Measurements from ENCODE around the gene FABP6.
"Not testable (repeated sequence)": the region's sequence is repeated elsewhere in the genome, so short reads cannot be mapped to it uniquely, and the experiment has no call there.

FABP6 gene

GRCh38 chr5:160227012-160227411 lies 2.3 kb upstream of the FABP6 start:
- DNase-seq: no peak

GRCh38 chr5:160230686-160231527 lies 1.6 kb downstream of the FABP6 start:
- no peak for DNase-seq

GRCh38 chr5:160231783-160232342 lies 2.6 kb downstream of the FABP6 start:
- DNase-seq: no peak

DNA sequence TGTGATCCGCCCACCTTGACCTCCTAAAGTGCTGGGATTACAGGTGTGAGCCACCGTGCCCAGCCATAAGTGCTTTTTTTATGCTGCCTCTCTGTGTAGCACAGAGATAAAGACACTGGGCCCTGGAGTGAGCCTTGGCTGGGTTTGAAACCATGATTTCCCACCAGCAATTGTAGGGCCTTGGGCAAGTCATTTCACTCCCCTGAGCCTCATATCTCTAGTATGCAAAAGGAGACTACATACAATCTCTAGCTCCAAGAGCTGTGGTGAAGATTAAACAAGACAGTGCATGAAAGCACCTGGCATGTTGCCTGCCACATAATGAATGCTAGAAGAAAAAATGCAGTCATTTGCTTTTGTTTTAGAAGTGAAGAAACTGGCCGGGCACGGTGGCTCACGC lies 3.9 kb downstream of the FABP6 start:
- DNase-seq: no peak

DNA sequence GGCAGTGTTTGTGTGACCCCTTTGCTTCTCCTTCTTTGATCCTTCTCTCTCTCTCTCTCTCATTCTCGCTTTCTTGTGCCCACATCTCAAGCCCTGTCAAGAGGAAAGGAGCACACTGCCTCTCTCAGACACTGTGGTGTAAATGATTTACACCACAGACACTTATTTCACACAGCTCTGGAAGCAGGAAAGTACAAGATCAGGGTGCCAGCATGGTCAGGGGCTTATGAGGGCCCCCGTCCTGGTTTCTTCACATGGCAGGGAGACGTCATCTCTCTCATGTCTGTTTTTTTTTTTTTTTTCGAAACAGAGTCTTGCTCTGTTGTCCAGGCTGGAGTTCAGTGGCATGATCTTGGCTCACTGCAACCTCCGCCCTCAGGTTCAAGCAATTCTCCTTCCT lies 6.4 kb downstream of the FABP6 start:
- no peak for DNase-seq

GRCh38 chr5:160237571-160238093 lies 8.3 kb downstream of the FABP6 start:
- no peak for DNase-seq

GRCh38 chr5:160240350-160240749 lies 11.0 kb downstream of the FABP6 start:
- peak; percentile 7 for DNase-seq

- DNase-seq: no peak
Measured at GRCh38 chr5:160242145-160242544, 12.8 kb downstream of the FABP6 start.

GRCh38 chr5:160245506-160246086 lies 16.3 kb downstream of the FABP6 start:
- peak; percentile 89 for DNase-seq

- DNase-seq: not testable (repeated sequence)
Measured at GRCh38 chr5:160249570-160249969, 20.3 kb downstream of the FABP6 start.

DNA sequence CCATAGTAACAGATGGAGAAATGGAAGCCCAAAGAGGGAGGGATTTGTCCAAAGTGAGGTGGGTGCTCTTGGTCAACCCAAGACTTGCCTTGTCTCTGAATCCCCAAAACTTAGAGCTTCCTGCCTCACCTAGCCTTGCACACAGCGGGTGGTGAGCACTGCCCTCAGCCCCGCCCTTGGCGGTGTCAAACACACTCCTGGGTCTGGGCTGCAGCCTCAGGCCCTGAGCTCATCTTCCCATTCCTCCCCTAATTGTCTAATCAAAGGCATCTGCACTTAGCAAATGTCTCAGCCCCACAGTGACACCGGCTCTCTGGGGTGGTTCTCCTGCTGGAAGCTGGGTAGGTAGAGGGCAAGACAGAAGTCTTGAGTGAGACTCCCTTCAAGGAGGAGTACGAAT lies 20.9 kb downstream of the FABP6 start:
- no peak for DNase-seq

- DNase-seq: no peak
Measured at GRCh38 chr5:160250826-160251225, 21.5 kb downstream of the FABP6 start.

GRCh38 chr5:160251406-160252155 lies 22.3 kb downstream of the FABP6 start:
- DNase-seq: no peak

- no peak for DNase-seq
Measured at GRCh38 chr5:160252916-160253315, 23.6 kb downstream of the FABP6 start.

GRCh38 chr5:160253441-160253840 lies 24.1 kb downstream of the FABP6 start:
- DNase-seq: no peak

- no peak for DNase-seq
Measured at GRCh38 chr5:160254706-160255105, 25.4 kb downstream of the FABP6 start.

DNA sequence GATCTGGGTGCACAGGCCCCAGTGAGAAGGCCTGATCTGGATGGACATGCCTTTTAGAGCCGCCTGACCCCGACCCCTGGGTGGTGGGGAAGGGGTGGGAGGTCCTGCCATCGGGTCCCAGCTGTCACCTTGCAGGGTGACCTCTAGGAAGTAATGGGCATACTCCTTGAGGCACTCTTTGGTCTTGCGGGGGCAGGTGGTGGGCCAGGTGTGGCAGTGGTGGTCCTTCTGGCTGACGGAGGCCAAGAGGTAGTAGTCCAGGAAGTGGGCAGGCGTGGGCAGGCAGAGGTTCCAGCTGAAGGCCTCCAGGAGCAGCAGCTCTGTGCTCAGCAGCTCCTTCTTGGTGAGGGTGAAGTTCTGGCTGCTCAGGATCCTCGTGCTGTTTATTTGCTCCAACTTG lies 30.0 kb downstream of the FABP6 start:
- DNase-seq: no peak

GRCh38 chr5:160260006-160260775 lies 30.9 kb downstream of the FABP6 start:
- no peak for DNase-seq

DNA sequence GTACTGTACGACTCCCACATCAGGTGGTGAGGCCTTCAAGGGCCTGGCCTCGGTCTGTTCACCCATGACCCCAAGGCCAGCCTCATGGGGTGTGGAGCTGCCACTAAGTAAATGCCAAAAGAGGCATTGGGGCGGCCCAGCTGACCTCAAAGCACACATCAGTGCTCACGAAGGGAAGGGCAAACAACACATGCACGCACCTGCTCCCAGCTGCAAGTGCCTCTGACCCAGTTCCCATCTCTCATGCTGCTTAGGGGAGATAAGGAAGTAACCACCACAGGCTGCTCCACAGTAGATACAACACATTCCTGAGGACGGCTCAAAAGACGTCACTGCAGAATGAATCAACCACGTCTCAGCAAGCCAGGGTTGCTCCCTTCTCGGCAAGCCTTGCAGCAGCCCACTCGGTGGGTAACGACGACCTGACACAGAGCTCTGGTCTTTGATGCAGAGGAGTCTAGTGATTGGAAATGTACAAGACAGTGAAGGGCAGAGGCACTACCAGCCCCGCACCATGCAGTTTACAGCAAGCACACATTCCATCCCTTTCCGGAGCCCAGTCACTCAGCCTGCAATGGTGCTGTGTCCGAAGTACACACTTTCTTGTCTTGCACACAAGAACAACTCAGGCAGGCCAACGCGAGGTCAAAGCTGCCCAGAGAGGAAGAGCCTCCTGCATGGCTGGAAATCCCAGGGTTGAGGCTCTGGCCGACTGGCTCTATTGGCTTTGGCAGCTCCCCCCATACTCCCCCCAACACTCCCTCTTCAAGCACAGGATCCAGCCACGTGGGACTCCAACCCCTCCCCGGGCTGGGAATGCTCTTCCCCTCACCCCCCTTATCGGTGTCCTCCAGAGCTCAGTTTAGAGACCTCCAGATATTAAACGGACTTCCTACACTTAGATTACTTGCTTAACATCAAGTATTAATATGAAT lies 31.8 kb downstream of the FABP6 start:
- DNase-seq: no peak

GRCh38 chr5:160262151-160263074 lies 33.1 kb downstream of the FABP6 start:
- DNase-seq: peak; percentile 88

All from NCI-H2171 treated with DMSO at 0.1 percent for 48 hours (cell line).